ENCODE data around the gene RMI2. TPM values are rescaled to one million over a fixed set of nuclear protein-coding genes. Genes with fewer than 3 reads are reported as not detected.

Gene RMI2
- total RNA-seq, 1 donor from 2014 or later, result 41.3 TPM

DNA sequence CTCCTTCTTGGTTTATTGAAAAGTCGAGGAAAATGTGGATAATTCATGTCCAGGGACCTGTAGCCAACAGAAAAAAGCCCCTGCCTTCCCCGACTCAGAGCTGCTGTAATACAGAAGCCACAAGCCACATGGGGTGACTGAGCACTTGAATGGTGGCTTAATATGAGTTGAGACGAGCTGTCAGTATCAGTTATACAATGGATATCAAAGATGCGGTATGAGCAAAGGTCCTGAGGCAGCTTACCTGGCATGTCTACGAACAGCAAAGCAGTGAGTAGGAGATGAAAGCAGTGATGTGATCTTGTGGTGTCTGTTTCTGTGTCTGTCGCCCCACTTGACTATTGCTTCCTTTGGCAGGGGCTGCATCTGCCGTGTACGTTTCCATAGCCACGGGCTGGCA, 12.2 kb upstream of the RMI2 start:
- Mint-ChIP-seq H3K27me3 (no peaks in the 10 kb centered on the region), H3K36me3 (no peaks in the 10 kb centered on the region), H3K4me3 (no peak overlapping the region), H3K27ac (no peak overlapping the region), H3K4me1 (ENCODE audit: unreplicated experiment) (peaks cover 14% of the 10 kb centered on the region), H3K9me3 (no peaks in the 10 kb centered on the region)
- TF ChIP-seq, protein P1, sequence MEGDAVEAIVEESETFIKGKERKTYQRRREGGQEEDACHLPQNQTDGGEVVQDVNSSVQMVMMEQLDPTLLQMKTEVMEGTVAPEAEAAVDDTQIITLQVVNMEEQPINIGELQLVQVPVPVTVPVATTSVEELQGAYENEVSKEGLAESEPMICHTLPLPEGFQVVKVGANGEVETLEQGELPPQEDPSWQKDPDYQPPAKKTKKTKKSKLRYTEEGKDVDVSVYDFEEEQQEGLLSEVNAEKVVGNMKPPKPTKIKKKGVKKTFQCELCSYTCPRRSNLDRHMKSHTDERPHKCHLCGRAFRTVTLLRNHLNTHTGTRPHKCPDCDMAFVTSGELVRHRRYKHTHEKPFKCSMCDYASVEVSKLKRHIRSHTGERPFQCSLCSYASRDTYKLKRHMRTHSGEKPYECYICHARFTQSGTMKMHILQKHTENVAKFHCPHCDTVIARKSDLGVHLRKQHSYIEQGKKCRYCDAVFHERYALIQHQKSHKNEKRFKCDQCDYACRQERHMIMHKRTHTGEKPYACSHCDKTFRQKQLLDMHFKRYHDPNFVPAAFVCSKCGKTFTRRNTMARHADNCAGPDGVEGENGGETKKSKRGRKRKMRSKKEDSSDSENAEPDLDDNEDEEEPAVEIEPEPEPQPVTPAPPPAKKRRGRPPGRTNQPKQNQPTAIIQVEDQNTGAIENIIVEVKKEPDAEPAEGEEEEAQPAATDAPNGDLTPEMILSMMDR (conservative IDR thresholded peaks at IDR 0.05), result no peak
- no peak for DNase-seq (ENCODE audit: extremely low spot score, unreplicated experiment)

DNA sequence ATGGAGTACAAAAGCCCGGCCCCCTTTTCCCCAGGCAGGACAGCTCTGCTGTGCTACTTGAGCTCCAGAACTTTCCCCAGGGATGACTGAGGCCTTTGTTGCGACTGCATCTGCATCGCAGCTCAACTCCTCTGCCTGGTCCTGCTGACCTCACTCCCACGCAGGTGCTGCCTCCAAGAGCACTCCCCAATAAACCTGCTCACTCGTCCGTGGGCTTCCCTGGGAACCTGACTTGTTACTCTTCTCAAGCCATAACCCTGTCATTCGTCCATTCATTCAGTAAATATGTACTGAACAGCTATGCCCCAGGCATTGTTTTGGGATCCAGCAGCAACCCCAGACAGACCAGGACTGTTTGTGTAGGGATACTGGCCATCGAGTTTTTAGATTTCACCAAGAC, 11.6 kb upstream of the RMI2 start:
- DNase-seq (ENCODE audit: extremely low spot score, unreplicated experiment), result no peak
- Mint-ChIP-seq H3K27me3 (no peaks in the 10 kb centered on the region), H3K4me3 (no peak overlapping the region), H3K4me1 (ENCODE audit: unreplicated experiment) (peaks cover 8% of the 10 kb centered on the region), H3K36me3 (no peaks in the 10 kb centered on the region), H3K27ac (no peak overlapping the region), H3K9me3 (no peaks in the 10 kb centered on the region)
- TF ChIP-seq, protein P1 (conservative IDR thresholded peaks at IDR 0.05), result no peak

DNA sequence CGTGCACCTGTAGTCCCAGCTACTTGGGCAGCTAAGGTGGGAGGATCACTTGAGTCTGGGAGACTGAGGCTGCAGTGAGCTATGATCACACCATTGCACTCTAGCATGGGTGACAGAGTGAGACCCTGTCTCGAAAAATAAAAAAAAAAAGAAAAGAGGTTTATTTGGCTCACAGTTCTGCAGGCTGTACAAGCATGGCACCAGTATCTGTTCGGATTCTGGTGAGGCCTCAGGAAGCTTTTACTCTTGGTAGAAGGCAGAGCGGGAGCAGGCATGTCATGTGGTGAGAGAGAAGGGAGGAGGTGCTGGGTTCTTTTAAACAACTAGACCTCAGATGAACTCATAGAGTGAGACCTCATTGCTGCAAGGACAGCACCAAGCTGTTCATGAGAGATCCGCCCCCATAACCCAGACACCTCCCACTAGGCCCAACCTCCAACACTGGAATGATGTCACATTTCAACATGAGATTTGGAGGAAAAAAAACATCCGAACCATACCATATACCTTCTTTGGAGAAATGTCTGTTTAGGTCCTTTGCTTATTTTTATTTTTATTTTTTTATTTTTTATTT, 10.3 kb upstream of the RMI2 start:
- no peak for DNase-seq (ENCODE audit: extremely low spot score, unreplicated experiment)
- TF ChIP-seq, protein P1 (conservative IDR thresholded peaks at IDR 0.05), result no peak
- Mint-ChIP-seq H3K4me3 (no peak overlapping the region), H3K9me3 (no peaks in the 10 kb centered on the region), H3K4me1 (ENCODE audit: unreplicated experiment) (no peaks in the 10 kb centered on the region), H3K27ac (no peak overlapping the region), H3K27me3 (no peaks in the 10 kb centered on the region), H3K36me3 (no peaks in the 10 kb centered on the region)

DNA sequence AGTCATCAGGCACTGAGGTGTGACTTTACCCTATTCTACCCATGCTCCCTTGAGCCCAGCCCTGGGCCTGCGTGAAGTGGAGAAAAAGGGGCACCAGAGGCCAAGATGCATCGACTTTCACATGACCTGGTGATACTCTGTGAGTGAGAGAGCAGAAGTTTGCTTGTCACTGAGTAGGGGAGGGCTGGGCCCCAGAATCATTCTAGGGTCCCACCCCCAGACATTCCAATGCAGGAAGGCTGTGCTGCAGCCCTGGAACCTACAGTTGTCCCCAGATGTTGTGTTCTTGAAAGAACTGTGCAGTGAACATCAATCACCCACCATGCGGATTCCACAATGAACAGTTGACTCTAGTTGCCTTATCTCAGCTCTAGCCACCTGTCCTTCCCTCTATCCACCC, 6.2 kb upstream of the RMI2 start:
- DNase-seq (ENCODE audit: extremely low spot score, unreplicated experiment), result no peak
- no peaks in the 10 kb centered on the region for H3K9me3 Mint-ChIP-seq
- H3K4me1 Mint-ChIP-seq (ENCODE audit: unreplicated experiment), result peaks cover 3% of the 10 kb centered on the region
- TF ChIP-seq, protein P1 (conservative IDR thresholded peaks at IDR 0.05), result no peak
- no peak overlapping the region for H3K27ac Mint-ChIP-seq
- no peaks in the 10 kb centered on the region for H3K27me3 Mint-ChIP-seq
- no peak overlapping the region for H3K4me3 Mint-ChIP-seq
- no peaks in the 10 kb centered on the region for H3K36me3 Mint-ChIP-seq

DNA sequence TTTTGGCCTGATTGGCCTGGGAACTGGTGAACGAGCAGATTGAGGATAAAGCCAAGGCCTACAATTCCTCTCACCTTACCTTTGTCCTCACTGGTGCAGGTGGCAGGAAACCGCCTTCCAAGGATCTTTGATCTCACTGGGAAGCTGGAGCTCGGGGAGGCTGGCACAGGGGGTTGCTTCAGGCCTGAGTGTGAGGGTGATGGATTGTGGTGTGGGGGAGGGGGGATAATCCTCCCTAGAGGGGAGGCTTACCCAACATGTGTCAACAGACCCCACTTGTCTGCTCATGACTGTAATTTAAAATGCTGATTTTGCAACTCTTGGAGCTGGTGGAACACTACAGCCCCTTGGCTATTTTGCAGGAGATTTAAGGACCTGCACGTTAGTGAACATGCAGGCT, 4.5 kb upstream of the RMI2 start:
- Mint-ChIP-seq H3K27me3 (no peaks in the 10 kb centered on the region), H3K9me3 (no peaks in the 10 kb centered on the region), H3K27ac (no peak overlapping the region), H3K4me3 (no peak overlapping the region), H3K36me3 (no peaks in the 10 kb centered on the region), H3K4me1 (ENCODE audit: unreplicated experiment) (peaks cover 9% of the 10 kb centered on the region)
- TF ChIP-seq, protein P1 (conservative IDR thresholded peaks at IDR 0.05), result no peak
- DNase-seq (ENCODE audit: extremely low spot score, unreplicated experiment), result no peak

DNA sequence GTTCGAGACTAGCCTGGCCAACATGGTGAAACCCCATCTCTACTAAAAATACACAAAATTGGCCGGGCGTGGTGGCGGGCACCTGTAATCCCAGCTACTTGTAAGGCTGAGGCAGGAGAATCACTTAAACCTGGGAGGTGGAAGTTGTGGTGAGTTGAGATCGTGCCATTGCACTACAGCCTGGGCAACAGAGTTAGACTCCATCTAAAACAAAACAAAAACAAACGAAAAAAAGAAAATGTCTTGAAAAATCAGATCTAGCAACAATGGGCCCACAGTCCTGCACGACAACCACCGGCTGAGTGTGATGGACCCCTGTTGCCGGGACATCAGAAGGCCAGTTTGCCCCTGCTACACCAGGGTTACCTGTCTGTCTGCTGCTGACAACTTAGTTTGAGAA, 3.9 kb upstream of the RMI2 start:
- Mint-ChIP-seq H3K4me1 (ENCODE audit: unreplicated experiment) (peaks cover 9% of the 10 kb centered on the region), H3K9me3 (no peaks in the 10 kb centered on the region), H3K27ac (no peak overlapping the region), H3K4me3 (no peak overlapping the region), H3K27me3 (no peaks in the 10 kb centered on the region), H3K36me3 (no peaks in the 10 kb centered on the region)
- no peak for DNase-seq (ENCODE audit: extremely low spot score, unreplicated experiment)
- TF ChIP-seq, protein P1 (conservative IDR thresholded peaks at IDR 0.05), result no peak

Data from type B pancreatic cell (in vitro differentiated cells).